A673 (cell line): ENCODE data around the gene NUP37. TPM values are rescaled to one million over a fixed set of nuclear protein-coding genes. Genes with fewer than 3 reads are reported as not detected.

Source experiments
- BruUV-seq: library from RNA; stranded (reverse); fragments of 400-500 nt; replicated peaks from 2 replicates; lab custom pipeline; 2021; lab: Mats Ljungman, UMichigan
- CTCF ChIA-PET: fragments of 300-600 bp; sonication (Branson Sonifier 250); formaldehyde crosslinking; loops from one replicate; lab custom pipeline; 2022; ENCODE audit warnings: antibody characterized with exemption; lab: Charles Lee
- POLR2A ChIA-PET: fragments of 300-600 bp; sonication (Branson Sonifier 250); formaldehyde crosslinking; loops from one replicate; lab custom pipeline; 2022; ENCODE audit warnings: antibody characterized with exemption; ENCODE audit not compliant: low non-redundant PET; lab: Charles Lee
- DNase-seq: peaks from one replicate; pipeline ENCODE4 v3.0.0-alpha.2; 2015; ENCODE audit warnings: low spot score
- H3K27ac ChIP-seq: fragments of 200-600 bp; sonication (generic); 2 replicates; pipeline ENCODE4 v1.5.1; 2016; ENCODE audit warnings: mixed run types, low read depth, mild to moderate bottlenecking, mixed read lengths, antibody characterized with exemption, low read length; ENCODE audit not compliant: poor library complexity, severe bottlenecking
- H3K27me3 ChIP-seq: fragments of 200-600 bp; sonication (generic); replicated peaks from 2 replicates; pipeline ENCODE4 v1.6.1; 2017; ENCODE audit warnings: mixed run types, low read depth, mild to moderate bottlenecking, mixed read lengths, antibody characterized with exemption, low read length; ENCODE audit not compliant: insufficient read depth, poor library complexity
- H3K36me3 ChIP-seq: fragments of 200-600 bp; sonication (generic); 2 replicates; pipeline ENCODE4 v1.6.1; 2016; ENCODE audit warnings: mixed run types, mild to moderate bottlenecking, mixed read lengths, antibody characterized with exemption, low read length; ENCODE audit not compliant: insufficient read depth, poor library complexity, severe bottlenecking
- H3K4me1 ChIP-seq: fragments of 200-600 bp; sonication (generic); 2 replicates; pipeline ENCODE4 v1.6.1; 2017; ENCODE audit warnings: mixed run types, mild to moderate bottlenecking, mixed read lengths, antibody characterized with exemption, low read length; ENCODE audit not compliant: insufficient read depth, poor library complexity, severe bottlenecking
- H3K4me3 ChIP-seq: fragments of 200-600 bp; sonication (generic); 2 replicates; pipeline ENCODE4 v1.5.1; 2016; ENCODE audit warnings: low read depth, mixed run types, mild to moderate bottlenecking, mixed read lengths, low read length; ENCODE audit not compliant: poor library complexity, severe bottlenecking
- H3K9me3 ChIP-seq: fragments of 200-600 bp; sonication (generic); 2 replicates; pipeline ENCODE4 v1.6.1; 2016; ENCODE audit warnings: mixed run types, low read depth, mild to moderate bottlenecking, mixed read lengths, antibody characterized with exemption, low read length; ENCODE audit not compliant: poor library complexity, severe bottlenecking
- EZH2 ChIP-seq: fragments of 200-600 bp; sonication (generic); IDR thresholded peaks from 2 replicates; pipeline ENCODE4 v1.6.1; 2017; ENCODE audit warnings: borderline replicate concordance, low read depth, mild to moderate bottlenecking, mixed read lengths, antibody characterized with exemption, low read length; ENCODE audit not compliant: poor library complexity, severe bottlenecking
- intact Hi-C: fragments of 100-400 bp; cut with micrococcal nuclease; formaldehyde crosslinking; loops from one replicate; pipeline ENCODE4 v1.10.0; 2022; ENCODE audit not compliant: unreplicated experiment
- total RNA-seq: library from RNA; stranded (reverse); gene quantifications from 2 replicates; pipeline ENCODE4 v1.2.3, GENCODE V29; 2021
- TF ChIP-seq, protein P1 (sequence below): fragments of 300-800, 200-600 bp; sonication (generic); conservative IDR thresholded peaks from 2 replicates; pipeline ENCODE4 v1.5.1; 2017; ENCODE audit warnings: low read depth, mild to moderate bottlenecking, antibody characterized with exemption, low read length, moderate library complexity, mixed read lengths

The NUP37 gene
- total RNA-seq, 1 experiment from 2014 or later: 48.4 TPM

DNA sequence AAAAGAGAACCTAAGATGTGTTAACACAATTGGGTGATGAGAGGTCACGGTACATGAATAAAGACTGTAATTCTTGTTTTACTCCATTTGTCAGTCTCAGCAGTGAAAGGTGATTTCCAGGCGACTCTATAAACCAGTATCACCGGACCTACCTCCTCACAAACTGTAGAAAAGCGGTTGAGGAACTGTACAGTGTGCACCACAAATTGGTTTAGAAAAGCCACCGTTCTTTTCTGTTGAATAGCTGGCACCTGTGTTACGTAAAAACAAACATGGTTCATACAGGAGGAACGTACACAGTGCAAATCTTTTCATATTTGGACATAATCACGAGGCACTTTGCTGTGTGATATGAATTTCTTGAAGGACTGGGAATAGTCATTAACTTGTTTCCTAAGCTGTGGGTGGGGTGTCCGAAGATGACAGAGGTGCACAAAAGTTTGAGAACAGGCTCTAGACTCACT lies 58.8 kb downstream of the NUP37 start:
- Histone ChIP-seq H3K4me1 (peaks cover 3% of the 10 kb centered on the region), H3K9me3 (no peaks in the 10 kb centered on the region), H3K4me3 (peak overlapping the region; percentile 68), H3K27ac (peak overlapping the region; percentile 68), H3K36me3 (no peaks in the 10 kb centered on the region), H3K27me3 (no peaks in the 10 kb centered on the region)
- ChIA-PET CTCF (no interaction called here), POLR2A (no interaction called here)
- TF ChIP-seq, protein P1, sequence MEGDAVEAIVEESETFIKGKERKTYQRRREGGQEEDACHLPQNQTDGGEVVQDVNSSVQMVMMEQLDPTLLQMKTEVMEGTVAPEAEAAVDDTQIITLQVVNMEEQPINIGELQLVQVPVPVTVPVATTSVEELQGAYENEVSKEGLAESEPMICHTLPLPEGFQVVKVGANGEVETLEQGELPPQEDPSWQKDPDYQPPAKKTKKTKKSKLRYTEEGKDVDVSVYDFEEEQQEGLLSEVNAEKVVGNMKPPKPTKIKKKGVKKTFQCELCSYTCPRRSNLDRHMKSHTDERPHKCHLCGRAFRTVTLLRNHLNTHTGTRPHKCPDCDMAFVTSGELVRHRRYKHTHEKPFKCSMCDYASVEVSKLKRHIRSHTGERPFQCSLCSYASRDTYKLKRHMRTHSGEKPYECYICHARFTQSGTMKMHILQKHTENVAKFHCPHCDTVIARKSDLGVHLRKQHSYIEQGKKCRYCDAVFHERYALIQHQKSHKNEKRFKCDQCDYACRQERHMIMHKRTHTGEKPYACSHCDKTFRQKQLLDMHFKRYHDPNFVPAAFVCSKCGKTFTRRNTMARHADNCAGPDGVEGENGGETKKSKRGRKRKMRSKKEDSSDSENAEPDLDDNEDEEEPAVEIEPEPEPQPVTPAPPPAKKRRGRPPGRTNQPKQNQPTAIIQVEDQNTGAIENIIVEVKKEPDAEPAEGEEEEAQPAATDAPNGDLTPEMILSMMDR: no peak
- no peak for TF ChIP-seq EZH2
- intact Hi-C loops: no loop called here
- no peak for DNase-seq
- BruUV-seq: no TSS peak

DNA sequence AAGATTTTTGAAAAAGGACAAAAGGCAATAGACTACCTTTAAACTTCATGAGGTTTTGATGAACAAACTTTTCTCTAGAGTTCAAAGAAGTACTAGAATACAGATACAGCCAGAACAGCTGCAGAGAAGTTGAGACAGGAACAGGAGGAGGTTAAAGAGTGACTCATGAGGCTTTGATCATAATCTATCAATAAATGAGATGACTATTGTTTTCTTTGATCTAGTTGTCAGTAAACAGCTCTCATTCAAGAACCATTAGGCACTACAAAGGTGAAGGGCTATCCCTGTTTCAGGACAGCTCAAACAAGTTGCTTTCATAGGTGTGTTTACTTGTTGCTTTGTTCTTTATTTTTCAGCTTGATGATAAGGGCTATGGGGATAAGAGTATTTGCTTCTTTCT lies 60.6 kb downstream of the NUP37 start:
- H3K27ac ChIP-seq: no peak overlapping the region
- H3K36me3 ChIP-seq: no peaks in the 10 kb centered on the region
- no peaks in the 10 kb centered on the region for H3K9me3 ChIP-seq
- TF ChIP-seq, protein P1: no peak
- no peak for TF ChIP-seq EZH2
- H3K4me1 ChIP-seq: peaks cover 3% of the 10 kb centered on the region
- POLR2A ChIA-PET: no interaction called here
- no peaks in the 10 kb centered on the region for H3K27me3 ChIP-seq
- BruUV-seq: no TSS peak
- H3K4me3 ChIP-seq: no peak overlapping the region
- intact Hi-C loops: no loop called here
- CTCF ChIA-PET: no interaction called here
- DNase-seq: no peak

DNA sequence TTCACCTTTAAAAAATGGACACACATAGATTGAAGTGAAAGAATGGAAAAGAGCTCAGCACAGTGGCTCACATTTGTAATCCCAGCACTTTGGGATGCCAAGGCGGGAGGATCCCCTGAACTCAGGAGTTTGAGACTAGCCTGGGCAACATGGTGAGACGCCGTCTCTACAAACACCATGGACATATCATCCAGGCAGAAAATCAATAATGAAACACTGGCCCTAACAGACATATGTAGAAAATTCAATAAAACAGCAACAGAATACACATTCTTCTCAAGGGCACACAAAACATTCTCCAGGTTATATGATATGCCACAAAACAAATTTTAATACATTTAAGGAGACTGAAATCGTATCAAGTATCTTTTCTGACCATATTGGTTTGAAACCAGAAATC lies 65.6 kb downstream of the NUP37 start:
- intact Hi-C loops: no loop called here
- no peak for DNase-seq
- TF ChIP-seq, protein P1: no peak
- TF ChIP-seq EZH2: no peak
- Histone ChIP-seq H3K36me3 (no peaks in the 10 kb centered on the region), H3K9me3 (no peaks in the 10 kb centered on the region), H3K4me1 (no peaks in the 10 kb centered on the region), H3K27ac (no peak overlapping the region), H3K4me3 (no peak overlapping the region), H3K27me3 (no peaks in the 10 kb centered on the region)
- ChIA-PET CTCF (no interaction called here), POLR2A (no interaction called here)
- no TSS peak for BruUV-seq
